HG03342 (cell line): ENCODE measurements around the gene OSBP2.

Source experiments
- ATAC-seq: cut with Tn5 transposase; IDR thresholded peaks from one replicate; pipeline ENCODE4 v1.9.1; 2021; ENCODE audit warnings: mild to moderate bottlenecking, moderate library complexity; ENCODE audit not compliant: unreplicated experiment

OSBP2 gene

DNA sequence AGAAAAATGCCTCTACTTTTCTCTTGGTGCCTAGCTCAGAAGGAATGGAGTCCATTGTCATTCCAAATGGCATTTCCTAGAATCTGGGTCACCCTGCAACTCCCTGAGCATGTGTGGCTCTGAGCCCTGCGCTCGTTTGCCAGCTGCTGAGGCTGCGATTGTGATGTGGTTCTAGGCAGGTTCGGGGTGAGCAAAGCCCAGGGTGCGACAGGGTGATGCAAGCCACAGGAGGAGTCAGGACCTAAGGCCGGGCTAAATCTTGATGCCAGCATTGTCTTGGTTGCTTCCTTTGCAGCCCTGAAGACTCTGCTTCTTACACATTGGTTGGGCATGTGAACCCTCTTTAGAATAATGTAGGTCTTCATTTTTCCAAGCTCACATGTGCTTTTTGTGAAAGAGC lies 142.9 kb downstream of the OSBP2 start:
- ATAC-seq = no peak

DNA sequence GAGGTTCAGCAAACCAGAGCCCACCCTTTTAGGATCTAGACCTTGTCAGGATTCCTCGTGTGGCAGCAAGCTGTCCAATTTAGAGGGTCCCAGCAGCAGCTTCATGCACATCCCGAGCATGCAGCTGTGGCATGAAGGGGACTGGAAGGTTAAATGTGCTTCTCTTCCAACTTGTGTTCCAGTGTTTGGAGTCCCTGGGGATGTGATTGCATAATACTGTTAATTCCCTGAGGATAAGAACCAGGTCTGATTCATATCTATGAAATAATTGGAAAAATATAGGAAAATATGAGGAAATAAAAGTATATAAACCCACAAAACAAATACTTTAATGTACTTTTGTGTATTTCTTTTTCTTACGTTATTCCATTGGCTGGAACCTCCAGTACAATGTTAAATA lies 143.4 kb downstream of the OSBP2 start:
- ATAC-seq = no peak

DNA sequence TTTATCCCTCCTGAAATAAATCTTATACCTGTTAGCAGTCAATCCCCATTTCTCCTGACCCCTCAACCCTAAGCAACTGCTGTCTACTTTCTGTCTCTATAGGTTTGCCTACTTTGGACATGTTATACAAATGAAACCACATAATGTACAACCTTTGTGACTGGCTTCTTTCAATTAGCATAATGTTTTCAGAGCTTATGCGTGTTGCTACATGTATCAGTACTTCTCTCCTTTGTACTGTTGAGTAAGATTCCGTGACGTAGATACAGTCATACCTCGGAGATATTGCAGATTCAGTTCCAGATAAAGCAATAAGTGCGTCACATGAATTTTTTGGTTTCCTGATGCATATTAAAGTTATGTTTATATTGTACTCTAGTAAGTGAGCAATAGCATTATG lies 146.6 kb downstream of the OSBP2 start:
- ATAC-seq = no peak

DNA sequence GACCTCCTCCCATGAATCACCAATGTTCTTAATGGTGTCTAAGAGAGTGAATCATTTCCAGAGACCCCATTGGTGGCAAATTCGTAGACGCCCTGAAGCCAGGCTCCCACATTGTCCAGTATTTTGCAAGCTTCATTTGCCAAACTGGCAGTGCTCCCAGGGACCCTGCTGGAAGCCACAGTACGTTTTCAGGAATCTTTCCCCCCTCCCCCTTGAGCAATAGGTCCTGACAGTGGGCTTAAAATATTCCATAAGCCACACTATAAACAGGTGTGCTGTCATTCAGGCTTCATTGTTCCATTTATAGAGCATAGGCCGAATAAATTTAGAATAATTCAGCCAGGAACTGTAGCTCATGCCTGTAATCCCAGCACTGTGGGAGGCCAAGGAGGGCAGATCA lies 148.6 kb downstream of the OSBP2 start:
- ATAC-seq = no peak

DNA sequence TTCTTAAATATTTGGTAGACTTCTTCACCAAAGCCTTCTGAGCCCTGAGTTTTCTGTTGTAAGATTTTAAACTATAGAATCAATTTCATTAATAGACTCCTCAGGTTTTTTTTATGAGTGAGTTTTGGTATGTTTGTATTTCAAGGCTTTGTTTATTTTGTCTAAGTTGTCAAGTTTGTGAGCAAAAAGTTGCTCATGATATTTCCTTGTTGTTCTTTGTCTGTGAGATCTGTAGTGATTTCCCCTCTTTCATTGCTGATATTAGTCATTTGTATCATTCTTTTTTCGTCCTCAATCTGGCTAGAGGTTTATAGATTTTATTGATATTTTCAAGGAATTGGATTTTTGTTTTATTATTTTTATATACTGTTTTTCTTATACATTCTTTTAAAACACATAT lies 152.9 kb downstream of the OSBP2 start:
- no peak for ATAC-seq

DNA sequence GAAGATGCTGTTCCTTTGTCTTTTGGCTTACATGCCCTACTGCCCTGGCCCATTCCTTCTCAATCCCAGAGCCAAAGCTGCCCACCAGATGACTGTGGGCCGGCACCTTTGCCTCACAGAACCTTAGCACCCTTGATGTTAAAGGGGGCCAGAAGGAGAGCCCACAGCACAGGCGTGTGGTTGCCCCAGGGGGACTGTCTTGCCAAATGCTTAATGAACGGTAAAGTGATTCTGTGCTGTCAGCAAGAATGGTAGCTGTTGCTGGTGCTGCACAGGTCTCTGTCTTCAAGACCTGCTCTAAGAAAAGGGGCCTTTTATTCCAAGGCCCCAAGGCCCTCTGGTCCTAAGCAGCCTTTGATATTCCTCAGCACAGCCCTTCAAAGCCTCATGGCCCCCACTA lies 160.6 kb downstream of the OSBP2 start:
- ATAC-seq = no peak

DNA sequence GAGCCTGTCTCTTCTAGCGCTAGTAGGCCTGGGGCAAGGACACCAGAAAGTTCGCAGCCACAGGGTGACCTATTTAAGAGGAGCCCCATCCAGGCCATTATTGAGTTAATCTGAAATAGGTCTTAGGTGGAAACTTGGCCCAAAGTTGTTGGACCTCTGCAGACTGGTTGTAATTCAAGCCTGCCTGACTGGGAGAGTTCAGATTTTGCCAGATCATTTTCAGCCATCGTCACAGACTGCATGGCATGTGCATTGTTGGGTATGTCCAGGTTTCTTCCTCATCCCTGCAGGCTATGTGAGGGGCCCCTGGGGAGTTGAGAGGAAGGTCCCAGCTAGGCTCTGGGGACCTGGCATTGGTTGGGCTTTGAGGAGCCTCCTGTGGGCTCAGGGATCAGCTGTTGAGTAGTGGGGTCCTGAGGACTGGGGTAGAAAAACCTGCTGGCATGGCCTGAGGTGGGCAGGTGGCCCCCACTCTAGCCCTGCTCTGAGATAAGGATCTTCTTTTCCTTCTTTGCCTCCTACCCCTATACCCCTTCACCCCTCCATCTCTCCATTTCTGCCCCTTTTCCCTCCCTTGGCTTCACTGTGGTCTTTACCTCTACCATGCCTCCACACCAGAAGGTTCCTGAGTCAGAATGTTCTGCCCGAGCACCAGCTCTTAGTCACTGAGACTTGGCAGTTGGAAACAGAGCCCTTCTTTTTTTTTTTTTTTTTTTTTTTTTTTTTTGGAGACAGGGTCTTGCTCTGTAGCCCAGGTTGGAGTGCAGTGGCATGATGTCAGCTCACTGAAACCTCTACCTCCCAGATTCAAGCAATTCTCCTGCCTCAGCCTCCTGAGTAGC lies 161.2 kb downstream of the OSBP2 start:
- no peak for ATAC-seq

DNA sequence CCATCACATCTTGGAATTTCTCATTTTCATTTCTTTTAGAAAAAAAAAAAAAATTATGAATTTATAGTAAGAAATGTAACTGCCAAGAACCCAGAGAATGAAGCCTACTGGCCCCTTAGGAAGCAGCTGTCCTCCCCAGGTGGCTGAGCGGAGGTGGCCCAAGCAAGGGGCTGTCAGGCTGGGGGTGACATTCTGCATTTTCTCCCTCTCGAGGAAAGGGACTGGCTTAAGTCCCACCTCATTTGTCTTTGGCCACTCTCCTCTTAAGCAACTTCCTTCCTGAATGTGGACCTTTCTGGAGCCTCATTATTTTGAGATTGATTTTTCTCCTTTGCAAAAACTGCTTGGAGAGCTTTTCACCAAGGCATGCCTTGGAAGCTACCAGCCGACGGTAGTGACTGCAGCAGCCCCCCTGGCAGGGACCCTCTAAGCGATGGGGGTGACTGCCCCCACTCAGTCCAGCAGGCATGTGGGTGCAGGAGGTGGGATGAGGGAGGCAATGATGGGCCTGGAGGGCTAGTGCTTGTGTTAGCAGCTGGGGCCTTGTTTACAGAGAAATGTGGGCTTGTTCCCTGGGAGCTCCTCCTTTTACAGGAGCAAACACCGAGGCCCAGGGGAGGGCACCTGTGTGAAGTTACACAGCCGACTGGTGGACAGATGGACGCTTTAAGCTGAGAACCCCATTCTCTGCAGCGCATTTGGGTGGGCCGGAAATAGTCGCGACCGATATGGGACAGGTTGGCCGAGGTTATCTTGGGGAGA lies 162.2 kb downstream of the OSBP2 start:
- ATAC-seq = no peak

DNA sequence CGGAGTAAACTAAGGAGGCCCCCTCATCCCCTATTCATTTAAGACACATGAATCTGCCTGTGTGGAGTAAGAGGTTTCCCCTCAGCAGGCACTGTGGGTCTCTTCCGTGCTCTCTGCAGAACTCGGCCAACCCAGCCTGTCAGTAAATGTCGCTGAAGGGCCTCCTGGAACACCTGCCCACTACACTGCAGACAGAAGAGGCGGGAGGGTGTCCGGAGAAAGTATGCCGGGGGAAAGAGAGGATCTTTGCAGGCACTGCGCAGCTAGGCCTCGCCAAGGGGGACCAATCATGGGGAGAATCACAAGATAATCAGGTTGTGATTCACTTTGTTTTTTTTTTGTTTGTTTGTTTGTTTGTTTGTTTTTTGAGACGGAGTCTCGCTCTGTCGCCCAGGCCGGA lies 163.1 kb downstream of the OSBP2 start:
- no peak for ATAC-seq

DNA sequence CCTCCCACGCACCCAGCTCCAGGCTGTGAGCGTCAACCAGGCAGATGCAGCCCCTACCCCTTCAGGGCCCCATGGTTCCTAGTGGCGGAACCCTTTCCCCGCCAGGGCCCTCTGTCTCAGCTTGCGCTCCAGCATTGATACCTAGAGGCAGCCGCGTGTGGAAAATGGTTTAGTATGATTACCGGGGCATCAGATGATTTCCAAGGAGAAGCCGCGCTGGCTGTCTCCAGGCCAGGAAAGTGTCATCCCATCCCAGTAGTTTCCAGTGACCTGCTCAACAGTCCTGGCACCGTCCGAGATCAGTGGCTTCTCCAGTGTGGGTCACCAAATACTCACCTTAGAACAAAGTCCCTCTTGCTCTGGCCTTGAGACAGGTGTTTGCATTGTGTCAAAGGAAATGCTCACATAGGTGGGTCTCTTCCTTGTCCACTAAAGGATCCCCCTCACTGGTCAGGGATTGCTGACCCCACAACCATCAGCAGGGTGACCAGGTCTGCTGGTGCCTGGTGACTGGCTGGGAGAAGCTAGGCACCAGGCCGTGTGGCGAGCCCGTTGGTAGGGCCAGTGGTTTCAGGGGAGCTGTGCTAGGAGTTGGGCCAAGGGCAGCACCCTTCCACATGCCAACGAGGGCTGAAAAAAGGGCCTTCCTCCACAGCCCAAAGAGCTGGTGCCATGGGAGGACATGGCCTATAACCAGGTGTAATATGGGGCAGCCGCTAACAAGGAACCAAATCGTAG lies 164.5 kb downstream of the OSBP2 start:
- ATAC-seq = no peak

DNA sequence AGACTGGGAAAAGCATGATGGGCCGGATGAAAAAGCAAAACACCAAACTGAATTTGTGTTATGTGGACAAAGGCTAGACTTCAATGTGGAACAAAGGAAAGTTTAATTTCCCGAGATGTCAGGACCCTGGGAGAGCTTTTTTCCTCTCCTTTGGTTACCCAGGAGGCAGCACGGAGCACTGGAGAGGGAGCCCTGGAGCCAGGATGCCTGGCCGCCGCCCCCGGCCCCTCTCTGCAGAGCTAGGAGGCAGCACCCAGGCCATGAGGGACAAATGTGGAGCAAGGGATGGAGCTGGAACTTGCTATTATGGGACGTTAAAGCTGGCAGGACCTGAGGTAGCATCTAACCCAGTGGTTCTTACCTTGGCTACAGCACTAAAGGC lies 165.0 kb downstream of the OSBP2 start:
- no peak for ATAC-seq

DNA sequence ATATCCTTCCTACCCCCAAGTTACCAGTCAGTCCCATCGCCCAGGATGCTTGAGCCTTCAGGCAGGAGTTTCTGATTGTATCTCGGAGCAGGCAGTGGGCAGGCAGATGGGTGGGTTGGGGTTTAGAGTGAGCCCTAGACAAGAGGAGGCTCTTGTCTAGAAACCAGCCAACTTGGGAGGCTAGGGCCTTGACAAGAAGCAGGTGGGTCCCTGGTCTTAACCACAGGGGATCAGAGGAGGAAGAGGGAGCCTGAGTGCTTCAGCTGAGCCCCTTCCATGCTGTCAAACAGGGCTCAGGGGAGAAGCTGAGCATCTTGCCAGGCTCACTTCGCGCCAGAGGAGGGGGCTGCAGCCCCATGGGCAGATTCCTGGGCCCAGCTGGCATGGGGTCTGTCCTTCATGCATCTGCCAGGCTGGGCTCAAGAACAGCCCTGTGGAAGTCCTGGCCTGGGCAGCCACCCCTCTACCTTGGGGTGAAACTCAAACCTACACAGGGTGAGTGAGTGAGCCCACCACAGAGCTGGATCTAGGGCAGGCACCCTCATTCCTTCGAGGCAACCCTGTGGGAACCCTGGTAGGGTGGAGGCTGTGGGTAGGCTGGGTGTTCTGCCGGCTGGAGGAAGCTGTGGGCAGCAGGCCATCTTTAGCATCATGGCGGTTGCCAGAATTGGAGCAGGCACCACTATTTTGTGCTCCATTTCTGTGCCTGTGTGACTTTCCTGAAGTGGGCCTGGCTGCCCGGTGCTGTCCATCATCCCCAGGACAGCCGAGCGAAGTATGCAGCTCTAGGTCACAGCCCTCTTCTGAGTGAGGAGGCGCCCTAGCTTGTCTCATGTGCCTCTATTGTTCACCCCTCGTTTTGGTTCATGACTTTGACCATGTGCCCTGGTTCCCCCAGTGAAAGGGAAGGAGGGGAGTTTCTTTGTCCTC lies 165.8 kb downstream of the OSBP2 start:
- no peak for ATAC-seq

DNA sequence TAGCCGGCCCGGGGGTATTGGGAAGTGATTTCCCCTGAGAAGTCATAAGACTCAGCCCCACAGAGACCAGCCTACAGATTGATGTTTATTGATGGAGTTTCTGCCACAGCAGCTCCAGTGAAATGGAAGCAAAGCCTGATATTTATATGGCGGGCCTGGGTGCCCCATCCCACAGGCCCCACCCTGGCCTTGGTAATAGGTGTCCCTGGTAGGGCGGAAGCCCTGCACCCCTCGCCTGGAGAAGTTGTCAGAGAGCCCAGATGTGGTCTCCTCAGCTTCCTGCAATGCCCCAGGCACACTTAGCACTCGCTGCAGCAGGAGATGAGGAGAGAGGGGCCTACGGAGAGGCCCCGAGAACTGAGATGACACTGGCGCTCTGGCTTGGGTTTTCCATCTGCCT lies 166.5 kb downstream of the OSBP2 start:
- no peak for ATAC-seq

DNA sequence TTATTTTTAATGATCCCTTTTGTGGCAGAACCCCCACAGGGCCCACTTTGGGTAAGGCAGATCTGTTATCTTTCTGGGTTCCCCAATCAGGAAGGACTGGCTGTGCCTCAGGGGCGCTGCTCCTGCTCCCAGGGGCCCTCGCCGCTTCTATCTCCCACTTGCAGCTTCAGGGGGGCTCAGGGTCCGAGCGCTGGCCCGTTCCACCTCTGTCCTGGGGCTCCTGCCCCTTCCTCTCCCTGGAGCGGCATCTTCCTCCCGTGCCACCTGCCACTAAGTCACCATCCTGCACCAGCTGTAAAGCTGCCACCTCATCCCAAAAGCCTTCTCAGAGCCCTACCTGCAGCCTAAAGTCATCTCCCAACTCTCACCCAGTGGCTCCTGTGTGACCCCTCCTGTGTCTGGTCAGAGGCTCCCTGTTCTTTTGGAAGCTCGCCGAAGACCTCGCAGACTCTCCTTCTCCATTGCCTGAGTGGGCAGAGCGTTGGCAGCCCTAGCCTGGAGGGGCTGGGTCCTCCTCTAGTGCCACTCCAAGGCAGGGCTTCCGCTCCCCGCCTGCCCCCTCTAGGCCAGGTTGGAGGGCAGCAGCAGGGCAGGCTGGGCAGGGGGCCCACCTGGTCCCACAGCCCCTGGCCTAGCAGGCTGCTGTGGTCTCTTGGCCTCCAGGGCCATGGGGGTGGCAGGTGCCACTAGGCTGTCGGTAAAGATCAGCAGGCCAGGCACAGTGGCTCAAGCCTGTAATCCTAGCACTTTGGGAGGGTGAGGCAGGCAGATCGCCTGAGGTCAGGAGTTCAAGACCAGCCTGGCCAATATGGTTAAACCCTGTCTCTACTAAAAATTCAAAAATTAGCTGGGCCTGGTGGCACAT lies 167.2 kb downstream of the OSBP2 start:
- no peak for ATAC-seq

DNA sequence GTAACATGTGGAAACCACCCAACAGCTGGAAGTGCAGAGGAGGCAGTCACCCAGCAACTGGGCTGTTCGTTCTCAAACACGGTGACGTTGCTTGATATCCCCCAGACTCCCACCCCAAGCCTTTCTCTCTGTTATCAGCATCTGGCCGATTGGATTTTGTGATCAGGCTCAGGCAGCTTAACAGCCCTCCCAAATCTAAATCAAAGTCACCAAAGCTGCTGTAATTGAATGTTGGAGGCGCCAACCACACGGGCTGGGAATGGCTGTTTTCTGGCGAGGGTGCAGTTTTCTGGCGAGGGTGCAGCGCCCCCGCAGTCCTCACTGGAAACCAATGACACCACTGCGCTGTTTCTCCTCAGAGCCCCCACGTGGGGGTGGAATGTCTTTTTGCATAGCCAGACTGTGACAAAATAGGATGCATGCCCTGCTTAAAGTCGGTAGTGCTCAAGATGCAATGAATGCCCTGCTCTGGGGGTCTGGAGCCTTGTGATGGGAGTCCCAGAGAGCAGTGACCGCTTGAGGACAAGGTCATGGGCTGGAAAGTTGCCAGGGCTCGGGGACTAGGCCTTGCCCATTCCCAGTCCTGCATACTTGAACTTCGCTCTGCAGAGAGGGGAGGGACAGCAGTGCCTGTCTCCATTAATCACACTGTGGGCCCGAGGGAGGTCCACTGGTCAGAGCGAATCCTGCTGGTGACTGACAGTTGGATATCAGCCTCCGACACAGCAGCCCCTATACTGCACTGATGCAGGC lies 168.6 kb downstream of the OSBP2 start:
- ATAC-seq = no peak

DNA sequence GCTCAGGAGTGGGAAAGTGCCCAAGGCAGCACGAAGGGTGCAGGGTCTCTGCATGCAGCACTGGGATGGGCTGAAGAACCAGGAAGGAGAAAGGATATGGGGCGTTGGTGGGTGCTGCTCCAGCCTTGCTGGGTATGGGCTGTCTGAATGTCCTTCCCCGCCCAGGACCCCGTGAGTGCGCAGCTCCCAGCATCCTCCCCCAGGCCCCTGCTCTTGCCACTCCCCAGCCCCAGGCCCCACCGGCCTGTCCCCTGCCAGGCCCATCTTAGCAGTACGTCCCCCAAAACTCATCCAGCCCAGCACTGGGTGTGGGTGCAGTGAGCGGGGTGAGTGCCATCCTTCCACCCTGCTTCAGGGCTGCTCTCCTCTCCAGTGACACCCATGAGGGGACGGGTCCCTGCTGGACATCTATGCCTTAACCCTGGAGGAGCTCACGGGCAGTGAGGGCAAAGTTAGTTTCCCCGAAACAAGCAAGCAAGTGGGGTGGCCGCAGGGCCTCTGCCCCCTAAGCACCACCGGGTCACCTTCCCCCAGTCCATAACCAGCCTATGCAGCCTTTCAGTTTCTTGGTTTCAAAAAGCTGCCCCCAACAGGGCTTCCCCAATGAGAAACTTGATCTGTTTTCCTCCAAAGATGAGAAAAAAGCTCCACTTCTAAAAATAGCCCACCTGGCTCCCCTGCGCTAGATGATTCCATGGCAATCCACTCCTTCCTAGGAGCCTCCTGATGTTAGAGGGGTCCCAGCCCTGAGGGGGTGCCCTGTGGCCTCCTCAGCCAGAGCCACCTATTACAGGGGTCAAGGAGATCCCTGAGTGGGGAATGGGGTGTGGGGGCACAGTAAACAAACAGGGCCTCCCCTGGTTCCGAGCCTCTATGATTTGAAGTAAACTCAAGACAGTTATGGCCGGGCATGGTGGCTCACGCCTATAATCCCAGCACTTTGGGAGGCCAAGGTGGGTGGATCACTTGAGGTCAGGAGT lies 170.1 kb downstream of the OSBP2 start:
- ATAC-seq = no peak

DNA sequence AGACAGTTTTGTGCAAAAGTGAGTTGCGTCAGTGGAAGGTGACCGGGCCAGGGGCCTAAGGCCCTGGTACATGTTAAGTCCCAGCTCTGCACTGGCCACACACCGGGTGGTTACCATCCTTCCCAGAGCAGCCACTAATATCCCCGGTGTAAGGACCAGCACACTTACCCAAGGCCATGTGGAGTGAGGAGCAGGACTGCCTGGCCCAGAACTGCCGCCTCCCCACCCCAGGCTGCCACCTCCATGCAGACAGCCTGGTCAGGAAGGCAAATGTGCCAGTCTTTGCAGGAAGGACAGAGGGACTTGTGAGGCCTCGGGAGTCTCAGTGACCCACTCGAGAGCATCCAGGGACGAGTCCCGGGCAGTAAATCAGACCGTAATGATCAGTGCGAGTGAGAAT lies 171.0 kb downstream of the OSBP2 start:
- no peak for ATAC-seq

DNA sequence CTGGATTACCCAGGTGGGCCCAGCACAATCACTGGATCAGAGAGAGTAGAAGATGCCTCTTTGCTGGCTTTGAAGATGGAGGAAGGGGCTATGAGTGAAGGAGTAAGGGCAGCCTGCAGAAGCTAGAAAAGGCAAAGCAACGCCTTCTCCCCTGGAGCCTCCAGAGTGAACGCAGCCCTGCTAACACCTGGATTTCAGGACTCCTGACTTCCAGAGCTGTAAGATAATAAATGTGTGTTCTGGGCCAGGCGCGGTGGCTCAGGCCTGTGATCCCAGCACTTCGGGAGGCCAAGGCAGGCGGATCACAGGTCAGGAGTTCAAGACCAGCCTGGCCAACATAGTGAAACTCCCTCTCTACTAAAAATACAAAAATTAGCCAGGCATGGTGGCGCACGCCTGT lies 171.5 kb downstream of the OSBP2 start:
- ATAC-seq = no peak
